ENCODE measurements around the gene TMEM201. TPM values are rescaled to one million over a fixed set of nuclear protein-coding genes. Genes with fewer than 3 reads are reported as not detected.
"Not testable (repeated sequence)": the region's sequence is repeated elsewhere in the genome, so short reads cannot be mapped to it uniquely, and the experiment has no call there.

The TMEM201 gene
- total and polyA plus RNA-seq, 8 donors: 0.61 to 7.6 (median 4.7) TPM

- intact Hi-C loops (cut with DNase I; ENCODE audit: low total_unique reads): no loop called here
- no peak for TF ChIP-seq EP300 (IDR thresholded peaks at IDR 0.05)
- no peak for TF ChIP-seq CTCF (IDR thresholded peaks at IDR 0.05)
- no peak for TF ChIP-seq POLR2A (IDR thresholded peaks at IDR 0.05)
- TF ChIP-seq POLR2AphosphoS5 (IDR thresholded peaks at IDR 0.05): no peak
- H3K27me3 ChIP-seq: no peaks in the 10 kb centered on the region
- peaks cover 15 to 64% (median 40%) of the 10 kb centered on the region in 4 donors for H3K4me1 ChIP-seq
- H3K36me3 ChIP-seq: peaks cover 0 to 39% (median 33%) of the 10 kb centered on the region in 4 donors
- H3K9me3 ChIP-seq: no peaks in the 10 kb centered on the region
- no peak overlapping the region for H3K4me3 ChIP-seq
- WGBS, 5 donors: 64 to 72% (median 70%) methylated on average over 5 of the region's 5 CpGs
- no peak for DNase-seq
- H3K27ac ChIP-seq: peak overlapping the region in 2 of 5 donors; percentile 1 to 46
Observed at GRCh38 chr1:9559673-9560072, 29.0 kb upstream of the TMEM201 start.

GRCh38 chr1:9560090-9560489 is 28.6 kb upstream of the TMEM201 start:
- H3K36me3 ChIP-seq: peaks cover 0 to 39% (median 33%) of the 10 kb centered on the region in 4 donors
- intact Hi-C loops (cut with DNase I; ENCODE audit: low total_unique reads); H3K9me3 ChIP-seq; H3K27me3 ChIP-seq; DNase-seq; H3K4me3 ChIP-seq: not testable (repeated sequence)
- 86 to 95% (median 91%) methylated on average over 17 of the region's 17 CpGs for WGBS, 5 donors
- H3K27ac ChIP-seq: peak overlapping the region in 2 of 5 donors; percentile 1 to 46
- peaks cover 15 to 61% (median 39%) of the 10 kb centered on the region in 4 donors for H3K4me1 ChIP-seq

- Histone ChIP-seq H3K36me3 (peaks cover 0 to 27% (median 19%) of the 10 kb centered on the region in 4 donors), H3K27ac (peak overlapping the region in 3 of 5 donors; percentile 34 to 67 (median 52)), H3K9me3 (no peaks in the 10 kb centered on the region), H3K4me1 (peaks cover 8 to 49% (median 28%) of the 10 kb centered on the region in 4 donors), H3K4me3 (no peak overlapping the region), H3K27me3 (no peaks in the 10 kb centered on the region)
- DNase-seq: peak in 1 of 2 donors; percentile 80
- intact Hi-C loops (cut with DNase I; ENCODE audit: low total_unique reads): no loop called here
- 8 to 21% (median 15%) methylated on average over 3 of the region's 3 CpGs for WGBS, 5 donors
- TF ChIP-seq CTCF (IDR thresholded peaks at IDR 0.05) (no peak), POLR2AphosphoS5 (IDR thresholded peaks at IDR 0.05) (peak in 2 of 3 donors; percentile 70 to 80), EP300 (IDR thresholded peaks at IDR 0.05) (no peak)
Observed at GRCh38 chr1:9561429-9561828, 27.3 kb upstream of the TMEM201 start.

- intact Hi-C loops (cut with DNase I; ENCODE audit: low total_unique reads): no loop called here
- Histone ChIP-seq H3K4me1 (peaks cover 0 to 4% (median 0%) of the 10 kb centered on the region in 4 donors), H3K27ac (no peak overlapping the region), H3K9me3 (no peaks in the 10 kb centered on the region), H3K27me3 (no peaks in the 10 kb centered on the region), H3K36me3 (peaks cover 0 to 38% (median 34%) of the 10 kb centered on the region in 4 donors), H3K4me3 (no peak overlapping the region)
- no peak for DNase-seq
- TF ChIP-seq POLR2AphosphoS5 (IDR thresholded peaks at IDR 0.05): no peak
- no peak for TF ChIP-seq POLR2A (IDR thresholded peaks at IDR 0.05)
- TF ChIP-seq CTCF (IDR thresholded peaks at IDR 0.05): no peak
- no peak for TF ChIP-seq EP300 (IDR thresholded peaks at IDR 0.05)
- WGBS, 5 donors: 78 to 93% (median 86%) methylated on average over 1 of the region's 1 CpG
Observed at GRCh38 chr1:9569267-9569666, 19.4 kb upstream of the TMEM201 start.

GRCh38 chr1:9570886-9571529 is 17.7 kb upstream of the TMEM201 start:
- H3K4me1 ChIP-seq, DNase-seq, H3K27ac ChIP-seq, H3K4me3 ChIP-seq, H3K27me3 ChIP-seq, H3K9me3 ChIP-seq: not testable (repeated sequence)
- WGBS, 5 donors: 87 to 92% (median 88%) methylated on average over 16 of the region's 16 CpGs
- intact Hi-C loops (cut with DNase I; ENCODE audit: low total_unique reads): loop anchor here (5.0 kb wide), 1 partner anchor 74 kb away; no protein-coding TSS in a partner anchor
- peaks cover 0 to 41% (median 37%) of the 10 kb centered on the region in 4 donors for H3K36me3 ChIP-seq
